A673 (cell line): Measurements from ENCODE around the gene NLGN4Y. TPM values are rescaled to one million over a fixed set of nuclear protein-coding genes. Genes with fewer than 3 reads are reported as not detected.

Source experiments
- BruUV-seq: library from RNA; stranded (reverse); fragments of 400-500 nt; replicated peaks from 2 replicates; lab custom pipeline; 2021; lab: Mats Ljungman, UMichigan
- CTCF ChIA-PET: fragments of 300-600 bp; sonication (Branson Sonifier 250); formaldehyde crosslinking; loops from one replicate; lab custom pipeline; 2022; ENCODE audit warnings: antibody characterized with exemption; lab: Charles Lee
- POLR2A ChIA-PET: fragments of 300-600 bp; sonication (Branson Sonifier 250); formaldehyde crosslinking; loops from one replicate; lab custom pipeline; 2022; ENCODE audit warnings: antibody characterized with exemption; ENCODE audit not compliant: low non-redundant PET; lab: Charles Lee
- DNase-seq: peaks from one replicate; pipeline ENCODE4 v3.0.0-alpha.2; 2015; ENCODE audit warnings: low spot score
- H3K27ac ChIP-seq: fragments of 200-600 bp; sonication (generic); 2 replicates; pipeline ENCODE4 v1.5.1; 2016; ENCODE audit warnings: mixed run types, low read depth, mild to moderate bottlenecking, mixed read lengths, antibody characterized with exemption, low read length; ENCODE audit not compliant: poor library complexity, severe bottlenecking
- H3K27me3 ChIP-seq: fragments of 200-600 bp; sonication (generic); replicated peaks from 2 replicates; pipeline ENCODE4 v1.6.1; 2017; ENCODE audit warnings: mixed run types, low read depth, mild to moderate bottlenecking, mixed read lengths, antibody characterized with exemption, low read length; ENCODE audit not compliant: insufficient read depth, poor library complexity
- H3K36me3 ChIP-seq: fragments of 200-600 bp; sonication (generic); 2 replicates; pipeline ENCODE4 v1.6.1; 2016; ENCODE audit warnings: mixed run types, mild to moderate bottlenecking, mixed read lengths, antibody characterized with exemption, low read length; ENCODE audit not compliant: insufficient read depth, poor library complexity, severe bottlenecking
- H3K4me1 ChIP-seq: fragments of 200-600 bp; sonication (generic); 2 replicates; pipeline ENCODE4 v1.6.1; 2017; ENCODE audit warnings: mixed run types, mild to moderate bottlenecking, mixed read lengths, antibody characterized with exemption, low read length; ENCODE audit not compliant: insufficient read depth, poor library complexity, severe bottlenecking
- H3K4me3 ChIP-seq: fragments of 200-600 bp; sonication (generic); 2 replicates; pipeline ENCODE4 v1.5.1; 2016; ENCODE audit warnings: low read depth, mixed run types, mild to moderate bottlenecking, mixed read lengths, low read length; ENCODE audit not compliant: poor library complexity, severe bottlenecking
- H3K9me3 ChIP-seq: fragments of 200-600 bp; sonication (generic); 2 replicates; pipeline ENCODE4 v1.6.1; 2016; ENCODE audit warnings: mixed run types, low read depth, mild to moderate bottlenecking, mixed read lengths, antibody characterized with exemption, low read length; ENCODE audit not compliant: poor library complexity, severe bottlenecking
- EZH2 ChIP-seq: fragments of 200-600 bp; sonication (generic); IDR thresholded peaks from 2 replicates; pipeline ENCODE4 v1.6.1; 2017; ENCODE audit warnings: borderline replicate concordance, low read depth, mild to moderate bottlenecking, mixed read lengths, antibody characterized with exemption, low read length; ENCODE audit not compliant: poor library complexity, severe bottlenecking
- intact Hi-C: fragments of 100-400 bp; cut with micrococcal nuclease; formaldehyde crosslinking; loops from one replicate; pipeline ENCODE4 v1.10.0; 2022; ENCODE audit not compliant: unreplicated experiment
- total RNA-seq: library from RNA; stranded (reverse); gene quantifications from 2 replicates; pipeline ENCODE4 v1.2.3, GENCODE V29; 2021
- TF ChIP-seq, protein P1 (sequence below): fragments of 300-800, 200-600 bp; sonication (generic); conservative IDR thresholded peaks from 2 replicates; pipeline ENCODE4 v1.5.1; 2017; ENCODE audit warnings: low read depth, mild to moderate bottlenecking, antibody characterized with exemption, low read length, moderate library complexity, mixed read lengths

Gene NLGN4Y
- total RNA-seq, 1 experiment from 2014 or later: not detected

- no peak for TF ChIP-seq EZH2
- TF ChIP-seq, protein P1, sequence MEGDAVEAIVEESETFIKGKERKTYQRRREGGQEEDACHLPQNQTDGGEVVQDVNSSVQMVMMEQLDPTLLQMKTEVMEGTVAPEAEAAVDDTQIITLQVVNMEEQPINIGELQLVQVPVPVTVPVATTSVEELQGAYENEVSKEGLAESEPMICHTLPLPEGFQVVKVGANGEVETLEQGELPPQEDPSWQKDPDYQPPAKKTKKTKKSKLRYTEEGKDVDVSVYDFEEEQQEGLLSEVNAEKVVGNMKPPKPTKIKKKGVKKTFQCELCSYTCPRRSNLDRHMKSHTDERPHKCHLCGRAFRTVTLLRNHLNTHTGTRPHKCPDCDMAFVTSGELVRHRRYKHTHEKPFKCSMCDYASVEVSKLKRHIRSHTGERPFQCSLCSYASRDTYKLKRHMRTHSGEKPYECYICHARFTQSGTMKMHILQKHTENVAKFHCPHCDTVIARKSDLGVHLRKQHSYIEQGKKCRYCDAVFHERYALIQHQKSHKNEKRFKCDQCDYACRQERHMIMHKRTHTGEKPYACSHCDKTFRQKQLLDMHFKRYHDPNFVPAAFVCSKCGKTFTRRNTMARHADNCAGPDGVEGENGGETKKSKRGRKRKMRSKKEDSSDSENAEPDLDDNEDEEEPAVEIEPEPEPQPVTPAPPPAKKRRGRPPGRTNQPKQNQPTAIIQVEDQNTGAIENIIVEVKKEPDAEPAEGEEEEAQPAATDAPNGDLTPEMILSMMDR: no peak
- intact Hi-C loops: no loop called here
- H3K36me3 ChIP-seq: no peaks in the 10 kb centered on the region
- CTCF ChIA-PET: no interaction called here
- H3K4me1 ChIP-seq: no peaks in the 10 kb centered on the region
- POLR2A ChIA-PET: no interaction called here
- no peak overlapping the region for H3K27ac ChIP-seq
- H3K27me3 ChIP-seq: no peaks in the 10 kb centered on the region
- DNase-seq: no peak
- no peak overlapping the region for H3K4me3 ChIP-seq
- BruUV-seq: no TSS peak
- no peaks in the 10 kb centered on the region for H3K9me3 ChIP-seq
Measured at GRCh38 chrY:14793674-14794073, 269.3 kb downstream of the NLGN4Y start.

DNA sequence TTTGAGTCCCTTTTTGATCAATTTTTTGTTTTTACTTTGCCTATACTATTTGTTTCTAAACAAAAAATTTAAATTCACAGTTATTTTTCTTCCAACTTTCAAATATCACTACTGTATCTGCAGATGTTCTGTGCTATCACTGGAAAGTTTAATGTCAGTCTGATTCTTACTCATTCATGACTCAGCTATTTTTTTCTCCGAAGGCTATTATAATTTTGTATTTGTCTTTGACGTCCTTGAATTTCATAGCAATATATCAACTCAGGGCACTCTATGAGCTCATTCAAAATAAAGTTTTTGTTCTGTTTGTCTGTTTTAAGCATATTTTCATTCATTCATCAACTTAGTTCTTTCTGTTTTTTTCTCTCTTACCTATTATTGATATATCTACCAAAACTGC lies 273.7 kb downstream of the NLGN4Y start:
- Histone ChIP-seq H3K27me3 (no peaks in the 10 kb centered on the region), H3K4me1 (no peaks in the 10 kb centered on the region), H3K4me3 (no peak overlapping the region), H3K9me3 (no peaks in the 10 kb centered on the region), H3K36me3 (no peaks in the 10 kb centered on the region), H3K27ac (no peak overlapping the region)
- BruUV-seq: no TSS peak
- ChIA-PET POLR2A (no interaction called here), CTCF (no interaction called here)
- no peak for DNase-seq
- TF ChIP-seq, protein P1: no peak
- no peak for TF ChIP-seq EZH2
- intact Hi-C loops: no loop called here

DNA sequence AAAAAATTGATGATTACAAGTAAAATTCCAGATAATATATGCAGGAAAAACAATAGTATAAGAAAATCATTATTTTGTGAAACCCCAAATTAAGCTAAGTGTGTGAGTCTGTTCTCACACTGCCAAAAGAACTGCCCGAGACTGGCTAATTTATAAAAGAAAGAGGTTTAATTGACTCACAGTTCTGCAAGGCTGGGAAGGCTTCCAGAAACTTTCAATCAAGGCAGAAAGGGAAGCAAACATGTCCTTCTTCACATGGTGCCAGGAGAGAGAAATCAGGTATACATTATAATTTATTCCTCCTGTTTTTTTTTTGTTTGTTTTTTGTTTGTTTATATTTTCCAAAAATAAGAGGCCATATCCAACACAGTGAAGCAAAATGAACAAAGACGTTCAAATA lies 276.8 kb downstream of the NLGN4Y start:
- intact Hi-C loops: no loop called here
- CTCF ChIA-PET: no interaction called here
- H3K27ac ChIP-seq: no peak overlapping the region
- TF ChIP-seq EZH2: no peak
- TF ChIP-seq, protein P1: no peak
- no peaks in the 10 kb centered on the region for H3K36me3 ChIP-seq
- POLR2A ChIA-PET: no interaction called here
- H3K27me3 ChIP-seq: no peaks in the 10 kb centered on the region
- H3K4me3 ChIP-seq: no peak overlapping the region
- no peak for DNase-seq
- BruUV-seq: no TSS peak
- H3K9me3 ChIP-seq: no peaks in the 10 kb centered on the region
- H3K4me1 ChIP-seq: no peaks in the 10 kb centered on the region
